ENCODE data around the gene CACNA2D4.

Gene CACNA2D4

DNA sequence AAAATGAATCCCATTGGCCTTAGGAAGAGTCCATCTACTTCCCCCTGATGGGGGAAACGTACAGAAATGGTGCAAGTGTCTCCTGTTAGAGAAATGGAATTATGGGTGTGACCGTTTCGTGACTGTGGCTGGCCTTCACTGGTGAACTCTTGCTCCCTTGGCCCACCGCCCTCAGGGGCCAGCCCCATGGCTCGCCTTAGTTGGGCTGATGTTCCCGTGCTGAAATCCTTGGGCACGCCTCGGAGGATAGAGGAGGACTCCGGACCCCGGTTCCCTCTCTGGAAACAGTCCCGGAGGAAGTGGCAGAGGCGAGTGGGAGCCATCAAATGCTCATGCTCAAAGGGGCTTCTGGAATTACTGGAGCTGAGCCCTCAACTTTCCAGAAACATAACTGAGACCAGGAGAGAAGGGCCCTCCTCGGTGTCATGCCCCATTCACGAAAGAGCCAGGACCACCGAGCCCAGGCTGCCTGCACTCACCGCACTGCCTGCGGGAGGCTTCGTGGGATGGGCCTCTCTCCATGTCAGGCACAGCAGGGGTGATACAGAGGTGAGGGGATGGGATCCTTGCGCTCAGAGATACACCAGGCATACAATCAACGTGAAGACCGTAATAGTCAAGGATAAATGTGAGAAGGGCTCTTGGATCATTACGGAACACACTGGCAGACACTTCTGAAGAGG is 10.1 kb upstream of the CACNA2D4 start:
- no peak for DNase-seq (ENCODE audit: insufficient read length, low spot score)
- FAIRE-seq = peak; percentile 43

GRCh38 chr12:1927751-1928351 is 9.4 kb upstream of the CACNA2D4 start:
- DNase-seq (ENCODE audit: insufficient read length, low spot score) = no peak
- no peak for FAIRE-seq

More for the DNA sequence above, 10.1 kb upstream of the CACNA2D4 start:
- TF ChIP-seq POU2F2 (IDR thresholded peaks at IDR 0.05; ENCODE audit: low read depth, low read length) (no peak), POLR2A (IDR thresholded peaks at IDR 0.05; ENCODE audit: low read depth, low read length) (no peak), SPI1 (IDR thresholded peaks at IDR 0.05; ENCODE audit: low read depth, low read length) (no peak), PAX5 (IDR thresholded peaks at IDR 0.05; ENCODE audit: insufficient read depth, low read length, severe bottlenecking) (no peak), POLR2AphosphoS5 (IDR thresholded peaks at IDR 0.05; ENCODE audit: low read depth, low read length) (no peak), TAF1 (IDR thresholded peaks at IDR 0.05; ENCODE audit: low read depth, low read length) (no peak)

GRCh38 chr12:1927051-1927680 is 8.7 kb upstream of the CACNA2D4 start:
- peak; percentile 58 for FAIRE-seq

More at GRCh38 chr12:1927751-1928351, 9.4 kb upstream of the CACNA2D4 start:
- TF ChIP-seq POLR2A (IDR thresholded peaks at IDR 0.05; ENCODE audit: low read depth, low read length) (no peak), PAX5 (IDR thresholded peaks at IDR 0.05; ENCODE audit: insufficient read depth, low read length, severe bottlenecking) (no peak), SPI1 (IDR thresholded peaks at IDR 0.05; ENCODE audit: low read depth, low read length) (no peak), TAF1 (IDR thresholded peaks at IDR 0.05; ENCODE audit: low read depth, low read length) (no peak), POU2F2 (IDR thresholded peaks at IDR 0.05; ENCODE audit: low read depth, low read length) (no peak), POLR2AphosphoS5 (IDR thresholded peaks at IDR 0.05; ENCODE audit: low read depth, low read length) (no peak)

GRCh38 chr12:1926251-1926657 is 7.8 kb upstream of the CACNA2D4 start:
- no peak for TF ChIP-seq POLR2AphosphoS5 (IDR thresholded peaks at IDR 0.05; ENCODE audit: low read depth, low read length)
- no peak for TF ChIP-seq POU2F2 (IDR thresholded peaks at IDR 0.05; ENCODE audit: low read depth, low read length)
- no peak for TF ChIP-seq TAF1 (IDR thresholded peaks at IDR 0.05; ENCODE audit: low read depth, low read length)
- TF ChIP-seq PAX5 (IDR thresholded peaks at IDR 0.05; ENCODE audit: insufficient read depth, low read length, severe bottlenecking) = no peak
- no peak for TF ChIP-seq POLR2A (IDR thresholded peaks at IDR 0.05; ENCODE audit: low read depth, low read length)
- no peak for TF ChIP-seq SPI1 (IDR thresholded peaks at IDR 0.05; ENCODE audit: low read depth, low read length)
- no peak for DNase-seq (ENCODE audit: insufficient read length, low spot score)
- no peak for FAIRE-seq

More at GRCh38 chr12:1927051-1927680, 8.7 kb upstream of the CACNA2D4 start:
- TF ChIP-seq POLR2A (IDR thresholded peaks at IDR 0.05; ENCODE audit: low read depth, low read length) (no peak), SPI1 (IDR thresholded peaks at IDR 0.05; ENCODE audit: low read depth, low read length) (no peak), PAX5 (IDR thresholded peaks at IDR 0.05; ENCODE audit: insufficient read depth, low read length, severe bottlenecking) (no peak), TAF1 (IDR thresholded peaks at IDR 0.05; ENCODE audit: low read depth, low read length) (no peak), POU2F2 (IDR thresholded peaks at IDR 0.05; ENCODE audit: low read depth, low read length) (no peak), POLR2AphosphoS5 (IDR thresholded peaks at IDR 0.05; ENCODE audit: low read depth, low read length) (no peak)
- DNase-seq (ENCODE audit: insufficient read length, low spot score) = no peak

GRCh38 chr12:1925684-1926006 is 7.2 kb upstream of the CACNA2D4 start:
- FAIRE-seq (no peak), DNase-seq (ENCODE audit: insufficient read length, low spot score) (no peak)
- no peak for TF ChIP-seq SPI1 (IDR thresholded peaks at IDR 0.05; ENCODE audit: low read depth, low read length)
- TF ChIP-seq TAF1 (IDR thresholded peaks at IDR 0.05; ENCODE audit: low read depth, low read length) = no peak
- TF ChIP-seq POLR2AphosphoS5 (IDR thresholded peaks at IDR 0.05; ENCODE audit: low read depth, low read length) = no peak
- TF ChIP-seq POLR2A (IDR thresholded peaks at IDR 0.05; ENCODE audit: low read depth, low read length) = no peak
- no peak for TF ChIP-seq PAX5 (IDR thresholded peaks at IDR 0.05; ENCODE audit: insufficient read depth, low read length, severe bottlenecking)
- no peak for TF ChIP-seq POU2F2 (IDR thresholded peaks at IDR 0.05; ENCODE audit: low read depth, low read length)

GRCh38 chr12:1924996-1925683 is 6.7 kb upstream of the CACNA2D4 start:
- no peak for TF ChIP-seq POLR2A (IDR thresholded peaks at IDR 0.05; ENCODE audit: low read depth, low read length)
- TF ChIP-seq SPI1 (IDR thresholded peaks at IDR 0.05; ENCODE audit: low read depth, low read length) = 0 out of 2 replicates have a peak, but pooled peaks have one; percentile 16
- FAIRE-seq (no peak), DNase-seq (ENCODE audit: insufficient read length, low spot score) (no peak)

DNA sequence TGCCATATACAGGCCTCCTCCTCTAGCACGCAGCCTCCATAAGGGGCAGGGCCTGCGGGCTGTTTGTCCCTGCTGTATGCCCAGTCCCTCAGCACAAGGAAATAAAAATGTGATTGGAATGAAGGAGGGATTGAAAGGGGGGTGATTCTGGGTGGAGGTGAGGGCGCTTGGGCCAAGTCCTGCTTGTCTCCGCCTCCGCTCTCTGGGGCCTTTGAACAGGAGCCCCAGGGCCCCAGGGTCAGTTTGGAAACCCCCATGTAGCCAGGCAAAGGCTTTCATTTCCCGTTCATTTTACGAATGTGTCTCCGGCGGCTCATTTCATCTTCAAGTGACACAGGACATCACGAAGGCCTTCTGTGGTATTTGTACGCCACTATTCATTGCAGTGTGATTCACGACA is 4.5 kb upstream of the CACNA2D4 start:
- DNase-seq (ENCODE audit: insufficient read length, low spot score) = no peak
- FAIRE-seq = no peak
- TF ChIP-seq PAX5 (IDR thresholded peaks at IDR 0.05; ENCODE audit: insufficient read depth, low read length, severe bottlenecking) (no peak), POU2F2 (IDR thresholded peaks at IDR 0.05; ENCODE audit: low read depth, low read length) (no peak), POLR2A (IDR thresholded peaks at IDR 0.05; ENCODE audit: low read depth, low read length) (no peak), POLR2AphosphoS5 (IDR thresholded peaks at IDR 0.05; ENCODE audit: low read depth, low read length) (no peak), TAF1 (IDR thresholded peaks at IDR 0.05; ENCODE audit: low read depth, low read length) (no peak), SPI1 (IDR thresholded peaks at IDR 0.05; ENCODE audit: low read depth, low read length) (no peak)

GRCh38 chr12:1922075-1922709 is 3.7 kb upstream of the CACNA2D4 start:
- no peak for FAIRE-seq
- no peak for DNase-seq (ENCODE audit: insufficient read length, low spot score)

More at GRCh38 chr12:1922075-1922709, 3.7 kb upstream of the CACNA2D4 start:
- TF ChIP-seq SPI1 (IDR thresholded peaks at IDR 0.05; ENCODE audit: low read depth, low read length) (no peak), POLR2AphosphoS5 (IDR thresholded peaks at IDR 0.05; ENCODE audit: low read depth, low read length) (no peak), POU2F2 (IDR thresholded peaks at IDR 0.05; ENCODE audit: low read depth, low read length) (no peak), POLR2A (IDR thresholded peaks at IDR 0.05; ENCODE audit: low read depth, low read length) (no peak), PAX5 (IDR thresholded peaks at IDR 0.05; ENCODE audit: insufficient read depth, low read length, severe bottlenecking) (no peak)

Measured in GM12891 (cell line).